Body of pancreas (tissue), 4 donors: ENCODE results near the gene RAMP3.

Source experiments
- CTCF ChIP-seq, 7 experiments: fragments of 450-650 bp in 4 of 7; fragments of 200-600 bp in 3 of 7; sonication (generic) in 3 of 7; IDR thresholded peaks; one replicate each; pipeline ENCODE4 v1.5.1; 2016 to 2019; ENCODE audit warnings: antibody characterized with exemption in 7 of 7
- POLR2A ChIP-seq, 3 donors: fragments of 450-650 bp; IDR thresholded peaks; one replicate each; pipeline ENCODE4 v1.6.1; 2016; ENCODE audit warnings: antibody characterized with exemption in 3 of 3, mild to moderate bottlenecking in 2 of 3

GRCh38 chr7:45150199-45150598 is 7.4 kb upstream of the RAMP3 start:
- TF ChIP-seq CTCF (IDR thresholded peaks at IDR 0.05): no peak
- TF ChIP-seq POLR2A (IDR thresholded peaks at IDR 0.05): no peak
